RWPE1 (cell line): ENCODE results near the gene PAQR9.

Source experiments
- CTCF ChIA-PET: fragments of 350-600 bp; sonication (Branson Sonifier 250); formaldehyde crosslinking; extraction: SDS; loops from one replicate; lab custom pipeline; 2021; lab: Yijun Ruan, JAX
- POLR2A ChIA-PET: fragments of 400-600 bp; formaldehyde crosslinking; extraction: SDS; loops from one replicate; lab custom pipeline; 2020; ENCODE audit warnings: antibody characterized with exemption; ENCODE audit not compliant: low non-redundant PET; lab: Yijun Ruan, JAX
- DNase-seq: peaks from one replicate; pipeline ENCODE4 v3.0.0; 2012; ENCODE audit warnings: low spot score
- H3K27ac ChIP-seq: fragments of 450-650 bp; 2 replicates; pipeline ENCODE4 v1.5.1; 2017
- CTCF ChIP-seq: fragments of 450-650 bp; conservative IDR thresholded peaks from 2 replicates; pipeline ENCODE4 v1.5.1; 2017; ENCODE audit warnings: low read depth, mild to moderate bottlenecking

PAQR9 gene

GRCh38 chr3:143001369-143002082, 38.1 kb upstream of the PAQR9 start, which contains the start of gene U2SURP:
Gene U2SURP, plus strand, starts transcription at chr3:143001570. Its CDS starts 59 bp downstream, at chr3:143001629.
- CTCF ChIA-PET: interaction anchor here (0.5 to 0.6 kb wide), 3 partner anchors 22 to 626 kb away, joined by 3 read pairs; no protein-coding TSS in a partner anchor
- POLR2A ChIA-PET: no interaction called here
- peak within 1 kb of the TSS; percentile 98 for H3K27ac ChIP-seq
- peak; percentile 95 for DNase-seq
- TF ChIP-seq CTCF: no peak

GRCh38 chr3:143001034-143001368, 37.5 kb upstream of the PAQR9 start:
- ChIA-PET POLR2A (no interaction called here), CTCF (interaction anchor here (0.5 kb wide), 2 partner anchors 349 to 625 kb away, joined by 3 read pairs; no protein-coding TSS in a partner anchor)
- no peak for TF ChIP-seq CTCF
- no peak for DNase-seq
- peak overlapping the region; percentile 98 for H3K27ac ChIP-seq

GRCh38 chr3:143000528-143000927, 37.1 kb upstream of the PAQR9 start:
- CTCF ChIA-PET: no interaction called here
- DNase-seq: peak; percentile 75
- POLR2A ChIA-PET: interaction anchor here (0.6 kb wide), 1 partner anchor 422 kb away, joined by 7 read pairs; no protein-coding TSS in a partner anchor

GRCh38 chr3:142999881-143000280, 36.4 kb upstream of the PAQR9 start:
- CTCF ChIA-PET: no interaction called here
- DNase-seq: no peak
- H3K27ac ChIP-seq: peak overlapping the region; percentile 98
- POLR2A ChIA-PET: interaction anchor here (0.6 kb wide), 1 partner anchor 422 kb away, joined by 7 read pairs; no protein-coding TSS in a partner anchor
- TF ChIP-seq CTCF: no peak

More at GRCh38 chr3:143000528-143000927, 37.1 kb upstream of the PAQR9 start:
- H3K27ac ChIP-seq: peak overlapping the region; percentile 98
- no peak for TF ChIP-seq CTCF

GRCh38 chr3:142998439-142998838, 35.0 kb upstream of the PAQR9 start:
- POLR2A ChIA-PET: no interaction called here
- TF ChIP-seq CTCF: no peak
- DNase-seq: no peak
- no peak overlapping the region for H3K27ac ChIP-seq
- CTCF ChIA-PET: interaction anchor here (0.5 kb wide), 1 partner anchor 365 kb away, joined by 3 read pairs; no protein-coding TSS in a partner anchor

GRCh38 chr3:142997330-142997729, 33.9 kb upstream of the PAQR9 start:
- POLR2A ChIA-PET: no interaction called here
- DNase-seq: no peak
- CTCF ChIA-PET: interaction anchor here (0.8 kb wide), 1 partner anchor 169 kb away, joined by 3 read pairs; no protein-coding TSS in a partner anchor
- H3K27ac ChIP-seq: no peak overlapping the region
- TF ChIP-seq CTCF: no peak
